Stomach (tissue), 9 donors: ENCODE data around the gene SAFB. TPM values are rescaled to one million over a fixed set of nuclear protein-coding genes. Genes with fewer than 3 reads are reported as not detected.

Source experiments
- DNase-seq, 2 donors: peaks; one replicate each; pipeline versions ENCODE4 v3.0.0 to v3.0.0-alpha.2; 2013 to 2019
- H3K27ac ChIP-seq, 5 donors: fragments of 200-600 bp in 4 of 5; sonication (generic) in 4 of 5; one replicate each; pipeline ENCODE4 v1.5.1; 2013 to 2019; ENCODE audit warnings: mild to moderate bottlenecking in 1 of 5, moderate library complexity in 1 of 5
- H3K27me3 ChIP-seq, 3 donors: fragments of 200-600 bp; sonication (generic); one replicate each; pipeline ENCODE4 v1.5.1; 2017 to 2019; ENCODE audit warnings: mixed run types in 1 of 3
- H3K36me3 ChIP-seq, 4 donors: fragments of 200-600 bp; sonication (generic); 1 replicate in 3 of 4; 2 replicates in 1 of 4; pipeline ENCODE4 v1.5.1; 2016 to 2019
- H3K4me1 ChIP-seq, 4 donors: fragments of 200-600 bp; sonication (generic); one replicate each; pipeline ENCODE4 v1.5.1; 2016 to 2019
- H3K4me3 ChIP-seq, 4 donors: fragments of 200-600 bp; sonication (generic) in 3 of 4; one replicate each; pipeline ENCODE4 v1.5.1; 2016 to 2019; ENCODE audit warnings: mild to moderate bottlenecking in 1 of 4
- H3K9me3 ChIP-seq, 4 donors: fragments of 200-600 bp; sonication (generic); one replicate each; pipeline ENCODE4 v1.5.1; 2016 to 2019
- CTCF ChIP-seq, 7 experiments: fragments of 450-650 bp in 4 of 7; fragments of 200-600 bp in 3 of 7; sonication (generic) in 3 of 7; IDR thresholded peaks; one replicate each; pipeline ENCODE4 v1.5.1; 2016 to 2019; ENCODE audit warnings: antibody characterized with exemption in 7 of 7, control low read depth in 2 of 7, mild to moderate bottlenecking in 1 of 7
- EP300 ChIP-seq: sonication (generic); formaldehyde crosslinking; IDR thresholded peaks from one replicate; pipeline ENCODE4 v1.6.1; 2017; ENCODE audit warnings: antibody characterized with exemption
- POLR2A ChIP-seq, 4 donors: fragments of 450-650 bp; IDR thresholded peaks; one replicate each; pipeline ENCODE4 v1.6.1; 2016; ENCODE audit warnings: antibody characterized with exemption in 4 of 4, control low read depth in 2 of 4, mild to moderate bottlenecking in 1 of 4, moderate library complexity in 1 of 4
- POLR2AphosphoS5 ChIP-seq, 3 donors: sonication (generic); formaldehyde crosslinking; IDR thresholded peaks; one replicate each; pipeline ENCODE4 v1.6.1; 2016; ENCODE audit warnings: antibody characterized with exemption in 3 of 3
- WGBS, 5 donors: extraction: QIAGEN DNeasy Blood & Tissue Kit in 3 of 5; methylation state at CpG; one replicate each; pipeline versions ENCODE4 v1.1.5 to v1.1.7; 2013 to 2018; 5-methylcytosine and 5-hydroxymethylcytosine counted together
- intact Hi-C: fragments of 100-400 bp; cut with DNase I; formaldehyde crosslinking; loops from one replicate; pipeline ENCODE4 v1.15.1; 2023; ENCODE audit warnings: low total_unique reads
- polyA plus RNA-seq, 3 donors: library from polyadenylated mRNA; stranded (reverse); fragments of 200-250 nt; gene quantifications; one replicate each; pipeline ENCODE4 v1.2.3, GENCODE V29; 2013
- total RNA-seq, 5 donors: library from RNA; depleted of rRNA; stranded (reverse); fragments of >200 nt; gene quantifications; one replicate each; pipeline versions ENCODE4 v1.1.0 to v1.2.3, GENCODE V29; 2014 to 2016
- donor health status: healthy with polysubstance abuse.
- donor health status: Bipolar disorder and iron deficiency.
- donor health status: healthy.

The SAFB gene
- total and polyA plus RNA-seq, 8 donors: 33.1 to 636 (median 70.7) TPM

GRCh38 chr19:5680437-5681368 lies 57.8 kb downstream of the SAFB start, which contains the start of the genes HSD11B1L and MICOS13:
HSD11B1L (plus strand) TSS chr19:5681027; CDS start chr19:5684833, 3,806 bp downstream.
MICOS13 (minus strand) TSS chr19:5680516; CDS start chr19:5680486, 30 bp downstream.
- Histone ChIP-seq H3K27me3 (no peaks in the 10 kb centered on the region), H3K4me1 (peaks cover 13 to 26% (median 24%) of the 10 kb centered on the region in 4 donors), H3K27ac (peak within 1 kb of the TSS; percentile 85 to 94 (median 91)), H3K36me3 (peaks cover 0 to 13% (median 12%) of the 10 kb centered on the region in 4 donors), H3K4me3 (peak within 1 kb of the TSS; percentile 70 to 98 (median 80)), H3K9me3 (no peaks in the 10 kb centered on the region)
- intact Hi-C loops: no loop called here
- TF ChIP-seq CTCF (IDR thresholded peaks at IDR 0.05): peak in 1 of 7 experiments; percentile 9
- no peak for TF ChIP-seq POLR2A (IDR thresholded peaks at IDR 0.05)
- TF ChIP-seq POLR2AphosphoS5 (IDR thresholded peaks at IDR 0.05): peak; percentile 65 to 93 (median 88)
- 0 to 2% (median 1%) methylated on average over 59 to 94 of the region's 94 CpGs for WGBS, 5 donors
- peak; percentile 98 to 100 for DNase-seq

GRCh38 chr19:5681391-5682106 lies 58.7 kb downstream of the SAFB start:
- Histone ChIP-seq H3K27me3 (no peaks in the 10 kb centered on the region), H3K27ac (peak overlapping the region in 2 of 5 donors; percentile 90 to 91), H3K4me3 (peak overlapping the region; percentile 70 to 98 (median 80)), H3K36me3 (peaks cover 0 to 13% (median 12%) of the 10 kb centered on the region in 4 donors), H3K9me3 (no peaks in the 10 kb centered on the region), H3K4me1 (peaks cover 18 to 31% (median 28%) of the 10 kb centered on the region in 4 donors)
- intact Hi-C loops: no loop called here
- TF ChIP-seq EP300 (no peak), POLR2A (IDR thresholded peaks at IDR 0.05) (no peak), POLR2AphosphoS5 (IDR thresholded peaks at IDR 0.05) (no peak), CTCF (IDR thresholded peaks at IDR 0.05) (no peak)
- 61 to 67% (median 63%) methylated on average over 17 of the region's 17 CpGs for WGBS, 5 donors
- DNase-seq: peak in 1 of 2 donors; percentile 8

GRCh38 chr19:5682107-5682482 lies 59.2 kb downstream of the SAFB start:
- no peaks in the 10 kb centered on the region for H3K27me3 ChIP-seq

More at GRCh38 chr19:5682107-5682482, 59.2 kb downstream of the SAFB start:
- TF ChIP-seq EP300: no peak
- TF ChIP-seq CTCF (IDR thresholded peaks at IDR 0.05): no peak
- TF ChIP-seq POLR2AphosphoS5 (IDR thresholded peaks at IDR 0.05): no peak
- no peak for TF ChIP-seq POLR2A (IDR thresholded peaks at IDR 0.05)
- intact Hi-C loops: no loop called here
- H3K4me1 ChIP-seq: peaks cover 18 to 36% (median 30%) of the 10 kb centered on the region in 4 donors
- no peak overlapping the region for H3K27ac ChIP-seq
- peaks cover 0 to 13% (median 12%) of the 10 kb centered on the region in 4 donors for H3K36me3 ChIP-seq
- DNase-seq: no peak
- H3K4me3 ChIP-seq: no peak overlapping the region
- H3K9me3 ChIP-seq: no peaks in the 10 kb centered on the region
- 87 to 95% (median 89%) methylated on average over 3 of the region's 3 CpGs for WGBS, 5 donors
